Measurements from ENCODE around the gene DIDO1. TPM values are rescaled to one million over a fixed set of nuclear protein-coding genes. Genes with fewer than 3 reads are reported as not detected.

DIDO1 gene
- total RNA-seq, 4 donors from 2014 or later = 54.2 to 105 (median 70.7) TPM

DNA sequence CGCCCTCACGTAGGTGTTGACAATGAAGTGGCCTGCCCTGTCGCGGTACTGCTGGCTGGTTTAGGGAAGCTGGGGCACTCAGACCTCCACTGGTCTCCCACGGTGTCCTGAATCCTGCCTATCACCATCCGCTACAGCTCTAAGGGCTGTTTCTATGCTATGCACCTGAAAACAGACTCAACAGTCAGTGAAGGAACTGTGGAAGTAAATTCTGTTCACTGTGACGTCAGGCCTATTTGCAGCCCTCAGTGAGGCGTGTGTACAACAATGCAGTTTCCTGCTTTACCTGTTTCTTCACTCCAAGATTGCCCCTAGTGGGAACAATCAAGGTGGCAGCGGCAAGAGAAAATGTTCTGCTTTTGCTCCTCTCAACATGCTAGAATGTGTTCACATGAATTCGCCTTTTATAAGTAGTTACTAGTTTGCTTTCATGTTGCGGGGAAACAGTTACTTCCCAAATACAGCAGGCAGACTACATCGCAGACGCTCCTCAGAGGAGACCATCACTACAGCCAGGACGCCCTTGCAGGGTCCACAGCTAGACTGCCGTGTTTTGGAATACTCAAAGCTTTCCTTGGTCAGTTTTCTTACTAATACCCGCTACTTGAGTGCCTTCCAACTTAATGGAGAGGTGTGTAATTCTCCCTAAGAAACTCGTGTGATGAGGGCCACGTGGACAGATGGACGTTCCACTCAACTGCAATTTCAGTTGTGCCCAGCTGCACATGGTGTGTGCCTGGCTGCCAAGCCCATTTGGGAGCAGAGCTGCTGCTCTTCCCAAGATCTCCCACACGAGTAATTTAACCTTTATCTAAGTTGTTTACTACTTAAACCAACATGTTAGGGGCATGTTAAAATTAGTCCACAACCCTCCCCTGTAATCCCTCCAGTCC lies 25.4 kb downstream of the DIDO1 start:
- TF ChIP-seq POLR2A (IDR thresholded peaks at IDR 0.05) = no peak
- TF ChIP-seq, protein P1, sequence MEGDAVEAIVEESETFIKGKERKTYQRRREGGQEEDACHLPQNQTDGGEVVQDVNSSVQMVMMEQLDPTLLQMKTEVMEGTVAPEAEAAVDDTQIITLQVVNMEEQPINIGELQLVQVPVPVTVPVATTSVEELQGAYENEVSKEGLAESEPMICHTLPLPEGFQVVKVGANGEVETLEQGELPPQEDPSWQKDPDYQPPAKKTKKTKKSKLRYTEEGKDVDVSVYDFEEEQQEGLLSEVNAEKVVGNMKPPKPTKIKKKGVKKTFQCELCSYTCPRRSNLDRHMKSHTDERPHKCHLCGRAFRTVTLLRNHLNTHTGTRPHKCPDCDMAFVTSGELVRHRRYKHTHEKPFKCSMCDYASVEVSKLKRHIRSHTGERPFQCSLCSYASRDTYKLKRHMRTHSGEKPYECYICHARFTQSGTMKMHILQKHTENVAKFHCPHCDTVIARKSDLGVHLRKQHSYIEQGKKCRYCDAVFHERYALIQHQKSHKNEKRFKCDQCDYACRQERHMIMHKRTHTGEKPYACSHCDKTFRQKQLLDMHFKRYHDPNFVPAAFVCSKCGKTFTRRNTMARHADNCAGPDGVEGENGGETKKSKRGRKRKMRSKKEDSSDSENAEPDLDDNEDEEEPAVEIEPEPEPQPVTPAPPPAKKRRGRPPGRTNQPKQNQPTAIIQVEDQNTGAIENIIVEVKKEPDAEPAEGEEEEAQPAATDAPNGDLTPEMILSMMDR (IDR thresholded peaks at IDR 0.05) = no peak
- intact Hi-C loops (cut with DNase I; ENCODE audit: low total_unique reads) = no loop called here
- WGBS, 2 donors = 46 to 47% methylated on average over 20 of the region's 20 CpGs
- H3K4me3 ChIP-seq (ENCODE audit: low read depth, poor library complexity, severe bottlenecking) = no peak overlapping the region
- DNase-seq (ENCODE audit: low spot score in 2 of 2) = no peak

DNA sequence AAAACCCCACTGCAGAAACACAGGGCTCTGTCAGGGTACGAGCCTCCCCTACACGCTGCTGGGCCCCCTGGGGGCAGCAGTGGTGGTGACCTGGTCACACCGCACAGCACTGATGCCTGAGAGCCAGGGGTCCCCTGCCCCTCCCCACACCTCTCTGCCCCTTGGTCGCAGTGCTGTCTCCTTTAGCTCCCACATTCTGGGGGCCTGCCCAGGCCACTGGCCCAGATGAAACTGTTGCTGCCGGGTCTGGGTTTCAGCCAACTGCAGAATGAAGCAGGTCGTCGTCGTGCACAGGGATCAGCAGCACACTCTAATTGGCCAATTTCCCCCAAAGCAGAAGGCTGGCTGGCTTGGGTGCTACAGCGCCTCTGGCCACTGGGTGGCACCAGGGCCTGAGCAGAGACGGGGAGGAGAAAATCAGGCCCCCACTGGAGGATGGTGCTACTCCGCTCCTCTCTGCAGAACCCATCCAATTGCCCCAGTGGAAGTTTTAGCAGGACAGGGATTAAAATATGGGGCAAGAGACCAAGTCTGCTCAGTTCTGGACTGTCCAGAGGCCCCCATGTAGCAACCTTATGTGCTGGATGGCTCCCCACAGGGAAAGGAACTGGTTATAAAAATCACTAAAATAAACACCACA lies 26.1 kb downstream of the DIDO1 start:
- TF ChIP-seq POLR2A (IDR thresholded peaks at IDR 0.05) = no peak
- TF ChIP-seq, protein P1 (IDR thresholded peaks at IDR 0.05) = peak in 1 of 3 donors; percentile 95
- no peak overlapping the region for H3K4me3 ChIP-seq (ENCODE audit: low read depth, poor library complexity, severe bottlenecking)
- 0% methylated on average over 4 to 8 of the region's 11 CpGs for WGBS, 2 donors
- intact Hi-C loops (cut with DNase I; ENCODE audit: low total_unique reads) = no loop called here
- DNase-seq (ENCODE audit: low spot score in 2 of 2) = peak; percentile 72 to 95

DNA sequence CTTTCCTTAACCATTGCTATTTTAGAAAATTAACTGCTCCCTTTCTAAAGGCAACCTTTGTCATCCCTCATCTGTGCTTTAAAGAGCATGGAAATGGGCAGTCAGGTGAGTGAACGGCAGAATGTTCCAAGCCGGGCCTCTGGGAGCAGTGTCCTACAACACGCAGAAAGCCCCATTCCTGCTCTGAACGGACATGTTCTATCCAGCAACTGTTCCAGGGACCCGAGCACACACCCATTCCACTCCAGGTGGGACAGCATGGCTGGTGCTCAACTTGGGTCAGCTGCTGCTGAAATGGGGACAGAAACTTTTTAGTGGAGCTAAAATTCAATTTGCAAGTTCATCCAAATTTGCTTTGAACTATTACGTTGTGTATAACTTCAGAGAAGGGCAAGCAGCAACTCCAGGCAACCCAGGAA lies 26.7 kb downstream of the DIDO1 start:
- 1 to 10% methylated on average over 6 of the region's 6 CpGs for WGBS, 2 donors
- DNase-seq (ENCODE audit: low spot score in 2 of 2) = no peak
- intact Hi-C loops (cut with DNase I; ENCODE audit: low total_unique reads) = no loop called here

DNA sequence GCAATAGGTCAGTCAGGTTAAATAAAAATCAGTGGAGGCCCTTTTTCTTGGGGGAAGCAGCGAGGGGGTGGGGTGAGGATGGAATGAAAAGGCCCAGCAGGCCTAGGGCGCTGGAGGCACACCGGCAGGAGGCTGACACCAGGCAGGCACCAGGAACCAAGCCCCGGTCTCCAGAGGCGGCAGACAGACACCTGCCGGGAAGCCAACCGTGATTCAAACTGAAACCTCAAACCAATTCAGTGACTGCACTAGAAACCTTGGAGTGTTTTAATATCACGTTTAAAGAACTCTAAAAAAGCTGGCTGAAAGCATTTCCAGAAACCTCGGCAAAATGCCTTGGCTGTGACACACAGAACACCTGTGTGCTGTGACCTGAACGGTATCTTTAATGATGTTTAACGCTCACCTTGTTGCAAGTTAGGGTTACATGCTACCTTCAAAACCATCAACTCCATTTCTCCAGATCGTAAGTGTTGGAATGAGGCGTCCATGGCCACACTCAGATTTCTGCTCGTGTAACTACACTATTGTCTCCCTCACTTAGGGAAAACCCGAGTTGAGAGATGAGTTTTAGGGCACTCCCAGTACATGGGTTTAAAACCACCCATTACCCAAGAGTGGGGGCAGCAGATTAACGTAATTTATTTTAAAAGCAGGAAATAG lies 27.2 kb downstream of the DIDO1 start:
- intact Hi-C loops (cut with DNase I; ENCODE audit: low total_unique reads) = no loop called here
- TF ChIP-seq, protein P1 (IDR thresholded peaks at IDR 0.05) = no peak
- no peak for TF ChIP-seq POLR2A (IDR thresholded peaks at IDR 0.05)
- no peak for DNase-seq (ENCODE audit: low spot score in 2 of 2)
- no peak overlapping the region for H3K4me3 ChIP-seq (ENCODE audit: low read depth, poor library complexity, severe bottlenecking)
- WGBS, 2 donors = 26 to 28% methylated on average over 16 of the region's 16 CpGs

More for the DNA sequence above, 26.7 kb downstream of the DIDO1 start:
- no peak overlapping the region for H3K4me3 ChIP-seq (ENCODE audit: low read depth, poor library complexity, severe bottlenecking)
- TF ChIP-seq, protein P1 (IDR thresholded peaks at IDR 0.05) = no peak
- no peak for TF ChIP-seq POLR2A (IDR thresholded peaks at IDR 0.05)

DNA sequence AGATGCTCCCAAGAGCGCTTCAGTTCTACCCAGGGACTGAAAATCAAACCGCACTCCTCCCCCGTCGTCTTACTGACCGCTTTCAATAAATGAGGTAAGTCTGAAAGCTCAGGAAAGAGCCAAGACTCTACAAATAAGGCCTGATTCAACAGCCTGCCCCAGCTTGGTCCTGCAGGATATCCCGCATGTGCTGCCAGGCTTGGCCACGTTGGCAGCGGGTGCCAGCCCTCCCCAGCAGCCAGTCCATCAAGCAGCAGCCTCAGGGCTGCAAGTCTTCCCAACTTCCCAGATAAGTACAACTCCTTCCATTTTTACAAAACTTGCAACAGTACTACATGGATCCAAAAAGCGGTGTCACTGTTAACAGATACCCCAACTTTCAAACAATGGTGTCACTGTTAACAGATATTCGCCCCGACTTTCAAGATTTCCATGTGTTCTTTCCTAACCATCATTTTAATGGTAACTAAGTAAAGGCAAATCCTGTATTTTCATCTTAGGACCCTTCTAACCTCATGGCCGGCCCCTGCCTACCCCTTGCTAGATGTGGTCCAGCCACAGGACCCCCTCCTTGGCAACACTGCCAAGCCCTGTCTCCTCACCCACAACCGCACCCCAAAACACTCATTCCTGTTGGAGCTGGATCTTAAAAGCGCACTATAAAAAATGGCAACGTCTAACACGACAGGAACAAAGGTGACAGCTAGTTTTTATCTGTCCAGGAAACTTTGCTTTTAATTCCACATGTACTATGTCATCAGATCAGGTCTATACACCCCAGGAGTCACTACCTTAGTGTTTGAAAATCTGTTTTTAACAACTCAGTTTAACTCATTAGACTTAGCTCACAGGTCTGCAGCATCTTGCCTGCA lies 28.0 kb downstream of the DIDO1 start:
- no peak for TF ChIP-seq POLR2A (IDR thresholded peaks at IDR 0.05)
- TF ChIP-seq, protein P1 (IDR thresholded peaks at IDR 0.05) = no peak
- WGBS, 2 donors = 59% methylated on average over 16 of the region's 16 CpGs
- no peak overlapping the region for H3K4me3 ChIP-seq (ENCODE audit: low read depth, poor library complexity, severe bottlenecking)
- DNase-seq (ENCODE audit: low spot score in 2 of 2) = no peak
- intact Hi-C loops (cut with DNase I; ENCODE audit: low total_unique reads) = no loop called here

Data from lower leg skin (tissue), 4 donors.